ENCODE measurements around the gene ERAP2. TPM values are rescaled to one million over a fixed set of nuclear protein-coding genes. Genes with fewer than 3 reads are reported as not detected.
"Not testable (repeated sequence)": the region's sequence is repeated elsewhere in the genome, so short reads cannot be mapped to it uniquely, and the experiment has no call there.

Gene ERAP2
- total RNA-seq, 1 donor: 77.3 TPM

GRCh38 chr5:96871686-96872085 is 4.6 kb upstream of the ERAP2 start:
- peaks cover 30% of the 10 kb centered on the region for H3K4me1 ChIP-seq (ENCODE audit: insufficient read depth, low read length)
- H3K27me3 ChIP-seq (ENCODE audit: insufficient read depth, low read length): no peaks in the 10 kb centered on the region
- H3K4me3 ChIP-seq (ENCODE audit: low read length): no peak overlapping the region
- no peaks in the 10 kb centered on the region for H3K9me3 ChIP-seq (ENCODE audit: low read depth, low read length)

GRCh38 chr5:96873449-96873848 is 2.9 kb upstream of the ERAP2 start:
- peaks cover 39% of the 10 kb centered on the region for H3K4me1 ChIP-seq (ENCODE audit: insufficient read depth, low read length)
- no peak overlapping the region for H3K4me3 ChIP-seq (ENCODE audit: low read length)
- H3K27me3 ChIP-seq (ENCODE audit: insufficient read depth, low read length): no peaks in the 10 kb centered on the region
- H3K9me3 ChIP-seq (ENCODE audit: low read depth, low read length): no peaks in the 10 kb centered on the region

GRCh38 chr5:96874631-96875030 is 1.7 kb upstream of the ERAP2 start:
- Histone ChIP-seq H3K4me1 (ENCODE audit: insufficient read depth, low read length) (peaks cover 47% of the 10 kb centered on the region), H3K9me3 (ENCODE audit: low read depth, low read length) (no peaks in the 10 kb centered on the region), H3K4me3 (ENCODE audit: low read length) (no peak overlapping the region), H3K27me3 (ENCODE audit: insufficient read depth, low read length) (no peaks in the 10 kb centered on the region)

GRCh38 chr5:96875791-96876291 is 459 bp upstream of the ERAP2 start:
- Histone ChIP-seq H3K4me3 (ENCODE audit: low read length) (peak overlapping the region; percentile 67), H3K4me1 (ENCODE audit: insufficient read depth, low read length) (peaks cover 50% of the 10 kb centered on the region), H3K27me3 (ENCODE audit: insufficient read depth, low read length) (no peaks in the 10 kb centered on the region), H3K9me3 (ENCODE audit: low read depth, low read length) (no peaks in the 10 kb centered on the region)

- H3K4me1 ChIP-seq (ENCODE audit: insufficient read depth, low read length): peaks cover 57% of the 10 kb centered on the region
- H3K4me3 ChIP-seq (ENCODE audit: low read length): peak overlapping the region; percentile 67
- H3K9me3 ChIP-seq (ENCODE audit: low read depth, low read length); H3K27me3 ChIP-seq (ENCODE audit: insufficient read depth, low read length): not testable (repeated sequence)
Measured at GRCh38 chr5:96876977-96877469, 723 bp downstream of the ERAP2 start.

GRCh38 chr5:96879665-96880064 is 3.4 kb downstream of the ERAP2 start:
- Histone ChIP-seq H3K9me3 (ENCODE audit: low read depth, low read length) (no peaks in the 10 kb centered on the region), H3K4me1 (ENCODE audit: insufficient read depth, low read length) (peaks cover 74% of the 10 kb centered on the region), H3K4me3 (ENCODE audit: low read length) (no peak overlapping the region), H3K27me3 (ENCODE audit: insufficient read depth, low read length) (no peaks in the 10 kb centered on the region)

GRCh38 chr5:96880444-96881164 is 4.3 kb downstream of the ERAP2 start:
- Histone ChIP-seq H3K4me3 (ENCODE audit: low read length) (no peak overlapping the region), H3K9me3 (ENCODE audit: low read depth, low read length) (no peaks in the 10 kb centered on the region), H3K27me3 (ENCODE audit: insufficient read depth, low read length) (no peaks in the 10 kb centered on the region), H3K4me1 (ENCODE audit: insufficient read depth, low read length) (peaks cover 78% of the 10 kb centered on the region)

GRCh38 chr5:96881511-96882115 is 5.3 kb downstream of the ERAP2 start:
- H3K9me3 ChIP-seq (ENCODE audit: low read depth, low read length): no peaks in the 10 kb centered on the region
- no peaks in the 10 kb centered on the region for H3K27me3 ChIP-seq (ENCODE audit: insufficient read depth, low read length)
- no peak overlapping the region for H3K4me3 ChIP-seq (ENCODE audit: low read length)
- peaks cover 84% of the 10 kb centered on the region for H3K4me1 ChIP-seq (ENCODE audit: insufficient read depth, low read length)

- no peak overlapping the region for H3K4me3 ChIP-seq (ENCODE audit: low read length)
- no peaks in the 10 kb centered on the region for H3K27me3 ChIP-seq (ENCODE audit: insufficient read depth, low read length)
- peaks cover 70% of the 10 kb centered on the region for H3K4me1 ChIP-seq (ENCODE audit: insufficient read depth, low read length)
- no peaks in the 10 kb centered on the region for H3K9me3 ChIP-seq (ENCODE audit: low read depth, low read length)
Measured at GRCh38 chr5:96883871-96884270, 7.6 kb downstream of the ERAP2 start.

GRCh38 chr5:96884995-96885394 is 8.7 kb downstream of the ERAP2 start:
- Histone ChIP-seq H3K4me1 (ENCODE audit: insufficient read depth, low read length) (peaks cover 62% of the 10 kb centered on the region), H3K4me3 (ENCODE audit: low read length) (no peak overlapping the region), H3K9me3 (ENCODE audit: low read depth, low read length) (no peaks in the 10 kb centered on the region), H3K27me3 (ENCODE audit: insufficient read depth, low read length) (no peaks in the 10 kb centered on the region)

- Histone ChIP-seq H3K9me3 (ENCODE audit: low read depth, low read length) (no peaks in the 10 kb centered on the region), H3K4me3 (ENCODE audit: low read length) (no peak overlapping the region), H3K4me1 (ENCODE audit: insufficient read depth, low read length) (peaks cover 54% of the 10 kb centered on the region), H3K27me3 (ENCODE audit: insufficient read depth, low read length) (no peaks in the 10 kb centered on the region)
Measured at GRCh38 chr5:96885518-96886338, 9.4 kb downstream of the ERAP2 start.

- Histone ChIP-seq H3K4me1 (ENCODE audit: insufficient read depth, low read length) (peaks cover 6% of the 10 kb centered on the region), H3K27me3 (ENCODE audit: insufficient read depth, low read length) (no peaks in the 10 kb centered on the region), H3K4me3 (ENCODE audit: low read length) (no peak overlapping the region), H3K9me3 (ENCODE audit: low read depth, low read length) (no peaks in the 10 kb centered on the region)
Measured at GRCh38 chr5:96893342-96893741, 17.0 kb downstream of the ERAP2 start.

GRCh38 chr5:96896276-96896675 is 20.0 kb downstream of the ERAP2 start:
- Histone ChIP-seq H3K4me3 (ENCODE audit: low read length) (peak overlapping the region; percentile 5), H3K4me1 (ENCODE audit: insufficient read depth, low read length) (peaks cover 6% of the 10 kb centered on the region), H3K27me3 (ENCODE audit: insufficient read depth, low read length) (no peaks in the 10 kb centered on the region), H3K9me3 (ENCODE audit: low read depth, low read length) (no peaks in the 10 kb centered on the region)

GRCh38 chr5:96896806-96897205 is 20.5 kb downstream of the ERAP2 start:
- Histone ChIP-seq H3K4me1 (ENCODE audit: insufficient read depth, low read length) (peaks cover 6% of the 10 kb centered on the region), H3K4me3 (ENCODE audit: low read length) (no peak overlapping the region), H3K27me3 (ENCODE audit: insufficient read depth, low read length) (no peaks in the 10 kb centered on the region), H3K9me3 (ENCODE audit: low read depth, low read length) (no peaks in the 10 kb centered on the region)

- H3K4me1 ChIP-seq (ENCODE audit: insufficient read depth, low read length): peaks cover 14% of the 10 kb centered on the region
- H3K9me3 ChIP-seq (ENCODE audit: low read depth, low read length): no peaks in the 10 kb centered on the region
- H3K27me3 ChIP-seq (ENCODE audit: insufficient read depth, low read length): no peaks in the 10 kb centered on the region
- no peak overlapping the region for H3K4me3 ChIP-seq (ENCODE audit: low read length)
Measured at GRCh38 chr5:96901384-96901783, 25.1 kb downstream of the ERAP2 start.

Data from mononuclear cell (primary cell).